Liver (tissue), 9 donors: ENCODE measurements around the gene TRIOBP. TPM values are rescaled to one million over a fixed set of nuclear protein-coding genes. Genes with fewer than 3 reads are reported as not detected.

Source experiments
- DNase-seq: peaks from one replicate; pipeline ENCODE4 v3.0.0-alpha.2; 2017; ENCODE audit warnings: low spot score
- H3K27ac ChIP-seq, 2 donors: one replicate each; pipeline ENCODE4 v1.7.0; 2013; ENCODE audit warnings: inconsistent platforms in 2 of 2, low read length in 2 of 2, control low read depth in 1 of 2, low read depth in 1 of 2, mild to moderate bottlenecking in 1 of 2
- H3K27me3 ChIP-seq, 4 donors: one replicate each; pipeline versions ENCODE4 v1.6.1 to v1.7.0; 2013; ENCODE audit warnings: low read length in 3 of 4, inconsistent platforms in 1 of 4, mild to moderate bottlenecking in 1 of 4, moderate library complexity in 1 of 4; ENCODE audit not compliant: control insufficient read depth in 4 of 4, insufficient read depth in 4 of 4
- H3K36me3 ChIP-seq, 4 donors: one replicate each; pipeline versions ENCODE4 v1.6.1 to v1.7.0; 2013; ENCODE audit warnings: low read length in 3 of 4, mild to moderate bottlenecking in 3 of 4, low read depth in 1 of 4, moderate library complexity in 1 of 4; ENCODE audit not compliant: control insufficient read depth in 4 of 4, insufficient read depth in 3 of 4
- H3K4me1 ChIP-seq, 4 donors: one replicate each; pipeline versions ENCODE4 v1.6.1 to v1.7.0; 2013; ENCODE audit warnings: low read length in 3 of 4, mild to moderate bottlenecking in 3 of 4, moderate library complexity in 1 of 4; ENCODE audit not compliant: control insufficient read depth in 4 of 4, insufficient read depth in 4 of 4
- H3K4me3 ChIP-seq, 3 donors: one replicate each; pipeline versions ENCODE4 v1.6.1 to v1.7.0; 2013; ENCODE audit warnings: low read length in 3 of 3, control low read depth in 1 of 3, low read depth in 1 of 3, mild to moderate bottlenecking in 1 of 3
- H3K9ac ChIP-seq, 2 donors: one replicate each; pipeline ENCODE4 v1.7.0; 2013; ENCODE audit warnings: low read length in 2 of 2, mild to moderate bottlenecking in 2 of 2, moderate library complexity in 2 of 2, control low read depth in 1 of 2, low read depth in 1 of 2
- H3K9me3 ChIP-seq, 4 donors: one replicate each; pipeline versions ENCODE4 v1.6.1 to v1.7.0; 2013; ENCODE audit warnings: low read length in 3 of 4; ENCODE audit not compliant: control insufficient read depth in 4 of 4
- ATF3 ChIP-seq: IDR thresholded peaks from 2 replicates; pipeline ENCODE4 v1.6.1; 2016; ENCODE audit warnings: antibody characterized with exemption
- CTCF ChIP-seq: fragments of 150-350 bp; IDR thresholded peaks from 2 replicates; pipeline ENCODE4 v1.5.1; 2017; ENCODE audit warnings: improper control_type of control experiment, low read depth, low read length; ENCODE audit not compliant: missing input control
- EGR1 ChIP-seq, 2 donors: IDR thresholded peaks; 2 replicates each; pipeline ENCODE4 v1.6.1; 2016 to 2018; ENCODE audit warnings: antibody characterized with exemption in 2 of 2, low read depth in 2 of 2
- HNF4A ChIP-seq, 2 donors: conservative IDR thresholded peaks; 2 replicates each; pipeline ENCODE4 v1.6.1; 2016; ENCODE audit warnings: antibody characterized with exemption in 2 of 2, mild to moderate bottlenecking in 2 of 2
- JUND ChIP-seq, 2 donors: IDR thresholded peaks; 2 replicates each; pipeline ENCODE4 v1.6.1; 2016; ENCODE audit warnings: antibody characterized with exemption in 2 of 2
- RAD21 ChIP-seq, 2 donors: IDR thresholded peaks; 2 replicates each; pipeline ENCODE4 v1.6.1; 2016; ENCODE audit warnings: antibody characterized with exemption in 2 of 2, mild to moderate bottlenecking in 2 of 2
- RXRA ChIP-seq, 2 donors: IDR thresholded peaks; 2 replicates each; pipeline ENCODE4 v1.6.1; 2017 to 2018; ENCODE audit warnings: antibody characterized with exemption in 2 of 2, mild to moderate bottlenecking in 1 of 2
- YY1 ChIP-seq: IDR thresholded peaks from 2 replicates; pipeline ENCODE4 v1.6.1; 2016; ENCODE audit warnings: antibody characterized with exemption, mild to moderate bottlenecking
- ZBTB33 ChIP-seq: IDR thresholded peaks from 2 replicates; pipeline ENCODE4 v1.6.1; 2016; ENCODE audit warnings: antibody characterized with exemption
- WGBS: extraction: QIAGEN DNeasy Blood & Tissue Kit; methylation state at CpG from one replicate; pipeline ENCODE4 v1.1.7; 2013; 5-methylcytosine and 5-hydroxymethylcytosine counted together
- polyA plus RNA-seq, 2 donors: library from polyadenylated mRNA; stranded (reverse) in 1 of 2; unstranded in 1 of 2; fragments of 200-250 nt in 1 of 2; fragments of >200 nt in 1 of 2; fragmentation: Nextera tagmentation in 1 of 2; extraction: Ambion mirVana in 1 of 2; gene quantifications; one replicate each; pipeline versions ENCODE4 v1.2.1 to v1.2.3, GENCODE V29; 2013 to 2015
- total RNA-seq, 2 donors: library from RNA; depleted of rRNA; stranded (reverse); fragments of >200 nt; gene quantifications; one replicate each; pipeline ENCODE4 v1.2.3, GENCODE V29; 2014
- donor health status: healthy.
- donor health status: healthy.
- donor health status: healthy.
- donor health status: healthy.
- donor health status: healthy.

TRIOBP gene
- total and polyA plus RNA-seq, 4 donors: 4.8 to 41.1 (median 21.6) TPM

- Histone ChIP-seq H3K36me3 (no peaks in the 10 kb centered on the region), H3K27me3 (no peaks in the 10 kb centered on the region), H3K4me3 (peak overlapping the region; percentile 55 to 91 (median 61)), H3K9me3 (no peaks in the 10 kb centered on the region), H3K27ac (peak overlapping the region; percentile 71 to 89), H3K4me1 (peaks cover 11 to 58% (median 49%) of the 10 kb centered on the region in 4 donors), H3K9ac (peak overlapping the region; percentile 17 to 77)
- TF ChIP-seq YY1: no peak
- no peak for TF ChIP-seq JUND (IDR thresholded peaks at IDR 0.05)
- peak in 1 of 2 donors; percentile 33 for TF ChIP-seq HNF4A (conservative IDR thresholded peaks at IDR 0.05)
- no peak for TF ChIP-seq CTCF
- TF ChIP-seq EGR1 (IDR thresholded peaks at IDR 0.05; ENCODE audit: low read depth in 2 of 2): no peak
- 44% methylated on average over 10 of the region's 10 CpGs for WGBS
- no peak for DNase-seq
Observed at GRCh38 chr22:37805810-37806277, 109.0 kb downstream of the TRIOBP start.

GRCh38 chr22:37806409-37807333 lies 109.8 kb downstream of the TRIOBP start:
- H3K4me1 ChIP-seq: peaks cover 11 to 58% (median 49%) of the 10 kb centered on the region in 4 donors
- peak; percentile 64 for DNase-seq
- peak overlapping the region; percentile 71 to 89 for H3K27ac ChIP-seq

More at GRCh38 chr22:37806409-37807333, 109.8 kb downstream of the TRIOBP start:
- Histone ChIP-seq H3K36me3 (no peaks in the 10 kb centered on the region), H3K27me3 (no peaks in the 10 kb centered on the region), H3K9ac (peak overlapping the region; percentile 59 to 77), H3K9me3 (no peaks in the 10 kb centered on the region), H3K4me3 (peak overlapping the region; percentile 59 to 91 (median 61))
- TF ChIP-seq ZBTB33: no peak
- TF ChIP-seq CTCF: no peak
- TF ChIP-seq HNF4A (conservative IDR thresholded peaks at IDR 0.05): no peak
- TF ChIP-seq RAD21 (IDR thresholded peaks at IDR 0.05): no peak
- TF ChIP-seq EGR1 (IDR thresholded peaks at IDR 0.05; ENCODE audit: low read depth in 2 of 2): no peak
- TF ChIP-seq YY1: no peak
- TF ChIP-seq RXRA (IDR thresholded peaks at IDR 0.05): no peak
- no peak for TF ChIP-seq ATF3
- WGBS: under 1% methylated on average over 19 of the region's 19 CpGs
